Smooth muscle cell of the pulmonary artery (primary cell): ENCODE results near the gene TRIM27. TPM values are rescaled to one million over a fixed set of nuclear protein-coding genes. Genes with fewer than 3 reads are reported as not detected.

ENCODE experiments used
- total RNA-seq: library from RNA; depleted of rRNA; stranded (reverse); fragments of >200 nt; gene quantifications from 2 replicates; pipeline ENCODE4 v1.2.3, GENCODE V29; 2014

TRIM27 gene
- 38.8 and 47.4 TPM in 2 replicates for total RNA-seq

GRCh38 chr6:28923318-28924102, at the start of gene TRIM27:
Gene TRIM27, minus strand, starts transcription at chr6:28923985. Its CDS starts 353 bp downstream, at chr6:28923632.

Other genes starting within 250 kb of the TRIM27 start
- gene ZNF311, start 81.3 kb upstream of the TRIM27 start, total RNA-seq: 0.99 and 1.3 TPM in 2 replicates
- not detected in 2 replicates for gene OR2W1, start 121.2 kb upstream of the TRIM27 start, total RNA-seq
- not detected in 2 replicates for gene OR2B3, start 163.3 kb upstream of the TRIM27 start, total RNA-seq
- gene OR2J1, start 175.5 kb upstream of the TRIM27 start, total RNA-seq: not detected in 2 replicates
- not detected in 2 replicates for gene OR2J3, start 184.1 kb upstream of the TRIM27 start, total RNA-seq
- not detected in 2 replicates for gene OR2J2, start 246.9 kb upstream of the TRIM27 start, total RNA-seq